Trophoblast cell (in vitro differentiated cells and primary cell): ENCODE data around the gene GPRIN3.

Experiments
- DNase-seq, 2 donors: peaks; one replicate each; pipeline ENCODE4 v3.0.0-alpha.2; 2016
- H2AFZ ChIP-seq: 2 replicates; pipeline ENCODE4 v1.6.1; 2013; ENCODE audit warnings: low read length, moderate library complexity, mild to moderate bottlenecking; ENCODE audit not compliant: insufficient read depth, poor library complexity
- H2AK5ac ChIP-seq: 2 replicates; pipeline ENCODE4 v1.6.1; 2013; ENCODE audit warnings: mild to moderate bottlenecking, low read length
- H2BK120ac ChIP-seq: 2 replicates; pipeline ENCODE4 v1.6.1; 2013; ENCODE audit warnings: low read length, mild to moderate bottlenecking, moderate library complexity; ENCODE audit not compliant: insufficient read depth, poor library complexity
- H2BK12ac ChIP-seq: 2 replicates; pipeline ENCODE4 v1.6.1; 2013; ENCODE audit warnings: mild to moderate bottlenecking, low read length, moderate library complexity
- H2BK5ac ChIP-seq: 2 replicates; pipeline ENCODE4 v1.6.1; 2013; ENCODE audit warnings: low read length, low read depth, moderate library complexity, mild to moderate bottlenecking; ENCODE audit not compliant: poor library complexity
- H3K14ac ChIP-seq: 2 replicates; pipeline ENCODE4 v1.6.1; 2013; ENCODE audit warnings: mild to moderate bottlenecking, low read length
- H3K18ac ChIP-seq: 2 replicates; pipeline ENCODE4 v1.6.1; 2013; ENCODE audit warnings: mild to moderate bottlenecking, low read length
- H3K23ac ChIP-seq: 2 replicates; pipeline ENCODE4 v1.6.1; 2013; ENCODE audit warnings: low read length
- H3K27ac ChIP-seq: 2 replicates; pipeline ENCODE4 v1.5.1; 2013; ENCODE audit warnings: low read depth, mild to moderate bottlenecking, inconsistent platforms, low read length, moderate library complexity
- H3K27me3 ChIP-seq: 2 replicates; pipeline ENCODE4 v1.6.1; 2013; ENCODE audit warnings: inconsistent platforms, mild to moderate bottlenecking, low read length, moderate library complexity; ENCODE audit not compliant: insufficient read depth
- H3K36me3 ChIP-seq, 2 experiments: 1 replicate in 1 of 2; 2 replicates in 1 of 2; pipeline ENCODE4 v1.6.1; 2013; ENCODE audit warnings: low read length in 2 of 2, mild to moderate bottlenecking in 2 of 2, moderate library complexity in 1 of 2; ENCODE audit not compliant: insufficient read depth in 2 of 2, control insufficient read depth in 1 of 2
- H3K4ac ChIP-seq: 2 replicates; pipeline ENCODE4 v1.6.1; 2013; ENCODE audit warnings: low read depth, mild to moderate bottlenecking, low read length, moderate library complexity
- H3K4me1 ChIP-seq, 2 experiments: 1 replicate in 1 of 2; 2 replicates in 1 of 2; pipeline ENCODE4 v1.6.1; 2013; ENCODE audit warnings: low read length in 2 of 2, mild to moderate bottlenecking in 2 of 2, moderate library complexity in 1 of 2; ENCODE audit not compliant: insufficient read depth in 2 of 2, control insufficient read depth in 1 of 2
- H3K4me2 ChIP-seq: 2 replicates; pipeline ENCODE4 v1.6.1; 2013; ENCODE audit warnings: inconsistent platforms, mild to moderate bottlenecking, low read length, moderate library complexity
- H3K4me3 ChIP-seq: 2 replicates; pipeline ENCODE4 v1.5.1; 2013; ENCODE audit warnings: mild to moderate bottlenecking, low read depth, low read length, inconsistent platforms
- H3K79me1 ChIP-seq: one replicate; pipeline ENCODE4 v1.6.1; 2013; ENCODE audit warnings: low read length
- H3K79me2 ChIP-seq: 2 replicates; pipeline ENCODE4 v1.6.1; 2013; ENCODE audit warnings: low read length, mild to moderate bottlenecking; ENCODE audit not compliant: control insufficient read depth, insufficient read depth, poor library complexity
- H3K9ac ChIP-seq: 2 replicates; pipeline ENCODE4 v1.6.1; 2013; ENCODE audit warnings: mild to moderate bottlenecking, low read length
- H3K9me3 ChIP-seq: 2 replicates; pipeline ENCODE4 v1.6.1; 2013; ENCODE audit warnings: low read depth, mild to moderate bottlenecking, control low read depth, inconsistent platforms, low read length; ENCODE audit not compliant: insufficient read depth
- H4K12ac ChIP-seq: 2 replicates; pipeline ENCODE4 v1.6.1; 2013; ENCODE audit warnings: low read depth, mild to moderate bottlenecking, low read length, moderate library complexity
- H4K8ac ChIP-seq: 2 replicates; pipeline ENCODE4 v1.6.1; 2013; ENCODE audit warnings: low read depth, mild to moderate bottlenecking, low read length, moderate library complexity
- H4K91ac ChIP-seq: one replicate; pipeline ENCODE4 v1.6.1; 2013; ENCODE audit warnings: low read depth, mild to moderate bottlenecking, low read length, moderate library complexity
- WGBS: extraction: QIAGEN DNeasy Blood & Tissue Kit; methylation state at CpG from one replicate; pipeline ENCODE4 v1.1.7; 2013; ENCODE audit warnings: missing lambda C conversion rate; ENCODE audit not compliant: insufficient read length, insufficient coverage; ENCODE audit errors: extremely low coverage; 5-methylcytosine and 5-hydroxymethylcytosine counted together

The GPRIN3 gene

GRCh38 chr4:89316211-89316610 is 8.6 kb upstream of the GPRIN3 start:
- DNase-seq = no peak
- Histone ChIP-seq H3K27me3 (no peaks in the 10 kb centered on the region), H2AFZ (no peak overlapping the region), H3K9ac (no peak overlapping the region), H3K79me1 (no peaks in the 10 kb centered on the region), H3K4ac (no peak overlapping the region), H3K79me2 (no peaks in the 10 kb centered on the region), H3K14ac (no peak overlapping the region), H3K4me1 (no peaks in the 10 kb centered on the region), H4K91ac (no peak overlapping the region), H4K12ac (no peak overlapping the region), H3K18ac (no peak overlapping the region), H3K36me3 (no peaks in the 10 kb centered on the region), H3K27ac (no peak overlapping the region), H2BK5ac (no peak overlapping the region), H3K9me3 (no peaks in the 10 kb centered on the region), H4K8ac (no peak overlapping the region), H3K4me3 (no peak overlapping the region), H3K4me2 (no peak overlapping the region), H2AK5ac (no peak overlapping the region), H3K23ac (no peak overlapping the region), H2BK120ac (no peak overlapping the region), H2BK12ac (no peak overlapping the region)
- WGBS = no CpG with 5 or more reads among the region's 1 CpG

GRCh38 chr4:89314291-89314690 is 6.7 kb upstream of the GPRIN3 start:
- no peak overlapping the region for H3K27ac ChIP-seq
- H3K79me2 ChIP-seq = no peaks in the 10 kb centered on the region
- H3K4ac ChIP-seq = no peak overlapping the region
- WGBS = no CpG with 5 or more reads among the region's 3 CpGs
- no peak overlapping the region for H3K14ac ChIP-seq
- no peaks in the 10 kb centered on the region for H3K79me1 ChIP-seq
- DNase-seq = no peak
- H3K27me3 ChIP-seq = no peaks in the 10 kb centered on the region
- no peak overlapping the region for H4K12ac ChIP-seq
- H2AFZ ChIP-seq = no peak overlapping the region
- H2BK12ac ChIP-seq = no peak overlapping the region
- no peak overlapping the region for H4K8ac ChIP-seq
- H2AK5ac ChIP-seq = no peak overlapping the region
- no peak overlapping the region for H3K4me3 ChIP-seq
- no peak overlapping the region for H2BK5ac ChIP-seq
- H2BK120ac ChIP-seq = no peak overlapping the region
- no peaks in the 10 kb centered on the region for H3K9me3 ChIP-seq
- no peak overlapping the region for H3K9ac ChIP-seq
- H3K23ac ChIP-seq = no peak overlapping the region
- no peak overlapping the region for H3K18ac ChIP-seq
- no peak overlapping the region for H3K4me2 ChIP-seq
- H3K4me1 ChIP-seq = no peaks in the 10 kb centered on the region
- no peak overlapping the region for H4K91ac ChIP-seq
- no peaks in the 10 kb centered on the region for H3K36me3 ChIP-seq

GRCh38 chr4:89312066-89312465 is 4.5 kb upstream of the GPRIN3 start:
- no peak overlapping the region for H3K4me3 ChIP-seq

GRCh38 chr4:89311433-89311832 is 3.8 kb upstream of the GPRIN3 start:
- H3K14ac ChIP-seq = no peak overlapping the region
- H3K27me3 ChIP-seq = peaks cover 8% of the 10 kb centered on the region
- no peak overlapping the region for H2BK120ac ChIP-seq
- no peak overlapping the region for H3K4ac ChIP-seq
- H2AK5ac ChIP-seq = no peak overlapping the region
- no peak overlapping the region for H3K4me3 ChIP-seq
- H3K4me1 ChIP-seq = peaks cover 0 to 8% of the 10 kb centered on the region in 2 experiments
- no peak overlapping the region for H2BK5ac ChIP-seq
- H4K12ac ChIP-seq = no peak overlapping the region
- DNase-seq = no peak
- H3K9me3 ChIP-seq = no peaks in the 10 kb centered on the region
- H3K9ac ChIP-seq = no peak overlapping the region
- WGBS = no CpG with 5 or more reads among the region's 1 CpG
- no peak overlapping the region for H4K8ac ChIP-seq
- H3K18ac ChIP-seq = no peak overlapping the region
- H2AFZ ChIP-seq = no peak overlapping the region
- H3K23ac ChIP-seq = no peak overlapping the region
- H2BK12ac ChIP-seq = no peak overlapping the region
- H3K27ac ChIP-seq = no peak overlapping the region
- H3K79me1 ChIP-seq = no peaks in the 10 kb centered on the region
- no peaks in the 10 kb centered on the region for H3K36me3 ChIP-seq
- H3K4me2 ChIP-seq = no peak overlapping the region
- no peak overlapping the region for H4K91ac ChIP-seq
- no peaks in the 10 kb centered on the region for H3K79me2 ChIP-seq

More at GRCh38 chr4:89312066-89312465, 4.5 kb upstream of the GPRIN3 start:
- H2AFZ ChIP-seq = no peak overlapping the region
- H3K4ac ChIP-seq = no peak overlapping the region
- no peak overlapping the region for H3K4me2 ChIP-seq
- no peaks in the 10 kb centered on the region for H3K36me3 ChIP-seq
- no peak overlapping the region for H3K9ac ChIP-seq
- H3K27me3 ChIP-seq = peaks cover 4% of the 10 kb centered on the region
- no peak overlapping the region for H2BK120ac ChIP-seq
- H3K27ac ChIP-seq = no peak overlapping the region
- H2AK5ac ChIP-seq = no peak overlapping the region
- no peak overlapping the region for H4K91ac ChIP-seq
- no peak overlapping the region for H2BK12ac ChIP-seq
- no peak for DNase-seq
- H4K12ac ChIP-seq = no peak overlapping the region
- no peak overlapping the region for H3K18ac ChIP-seq
- H2BK5ac ChIP-seq = no peak overlapping the region
- H3K79me2 ChIP-seq = no peaks in the 10 kb centered on the region
- H3K4me1 ChIP-seq = peaks cover 0 to 8% of the 10 kb centered on the region in 2 experiments
- no peak overlapping the region for H3K23ac ChIP-seq
- H3K14ac ChIP-seq = no peak overlapping the region
- no peak overlapping the region for H4K8ac ChIP-seq
- no peaks in the 10 kb centered on the region for H3K9me3 ChIP-seq
- no peaks in the 10 kb centered on the region for H3K79me1 ChIP-seq
